B cell (primary cell): ENCODE measurements around the gene GALM. TPM values are rescaled to one million over a fixed set of nuclear protein-coding genes. Genes with fewer than 3 reads are reported as not detected.

Source experiments
- ATAC-seq: fragments of 200-7000 bp; cut with Tn5 transposase; one replicate; pipeline ENCODE4 v1.10.0; 2021; ENCODE audit warnings: low read depth, mild to moderate bottlenecking, moderate number of reproducible peaks, moderate library complexity
- CTCF ChIA-PET: fragments of 350-600 bp; sonication (Branson Sonifier 250); formaldehyde crosslinking; loops from one replicate; lab custom pipeline; 2021; ENCODE audit warnings: antibody characterized with exemption, inconsistent platforms; lab: Charles Lee
- POLR2A ChIA-PET: fragments of 350-600 bp; sonication (Branson Sonifier 250); formaldehyde crosslinking; loops from one replicate; lab custom pipeline; 2021; ENCODE audit warnings: antibody characterized with exemption; lab: Charles Lee
- DNase-seq: peaks from one replicate; pipeline ENCODE4 v3.0.0; 2013
- H2AFZ ChIP-seq: 2 replicates; pipeline ENCODE4 v1.6.1; 2012; ENCODE audit warnings: mild to moderate bottlenecking, low read depth, low read length; ENCODE audit not compliant: insufficient read depth, poor library complexity, severe bottlenecking
- H3K27ac ChIP-seq, 2 donors: 1 replicate in 1 of 2; 2 replicates in 1 of 2; pipeline ENCODE4 v1.5.1; 2012 to 2013; ENCODE audit warnings: low read length in 2 of 2, mild to moderate bottlenecking in 2 of 2, moderate library complexity in 1 of 2
- H3K27me3 ChIP-seq, 4 experiments: fragments of 200-600 bp in 1 of 4; sonication (generic) in 1 of 4; replicated peaks in 1 of 4; 1 replicate in 2 of 4; 2 replicates in 2 of 4; pipeline versions ENCODE4 v1.6.1 to v1.7.0; 2013 to 2016; ENCODE audit warnings: low read length in 3 of 4, mild to moderate bottlenecking in 2 of 4, mixed read lengths in 1 of 4, moderate library complexity in 1 of 4; ENCODE audit not compliant: insufficient read depth in 4 of 4, control insufficient read depth in 3 of 4; ENCODE audit errors: control extremely low read depth in 1 of 4
- H3K36me3 ChIP-seq, 2 experiments: replicated peaks in 1 of 2; 1 replicate in 1 of 2; 2 replicates in 1 of 2; pipeline versions ENCODE4 v1.6.1 to v1.7.1; 2013; ENCODE audit warnings: low read length in 1 of 2; ENCODE audit not compliant: insufficient read depth in 2 of 2, control insufficient read depth in 1 of 2; ENCODE audit errors: control extremely low read depth in 1 of 2, extremely low read depth in 1 of 2
- H3K4me1 ChIP-seq, 2 donors: fragments of 200-600 bp in 1 of 2; sonication (generic) in 1 of 2; 1 replicate in 1 of 2; 2 replicates in 1 of 2; pipeline versions ENCODE4 v1.5.1 to v1.6.1; 2013 to 2017; ENCODE audit warnings: low read length in 2 of 2; ENCODE audit not compliant: control insufficient read depth in 2 of 2, insufficient read depth in 2 of 2
- H3K4me2 ChIP-seq: replicated peaks from 2 replicates; pipeline ENCODE3; 2012; ENCODE audit warnings: mild to moderate bottlenecking, low read depth, low read length; ENCODE audit not compliant: poor library complexity, severe bottlenecking
- H3K4me3 ChIP-seq, 5 experiments: fragments of 200-600 bp in 1 of 5; sonication (generic) in 1 of 5; 1 replicate in 3 of 5; 2 replicates in 2 of 5; pipeline versions ENCODE4 v1.5.1 to v1.7.0; 2011 to 2016; ENCODE audit warnings: low read length in 4 of 5, mild to moderate bottlenecking in 4 of 5, low read depth in 2 of 5, control low read depth in 1 of 5, moderate library complexity in 1 of 5; ENCODE audit not compliant: insufficient read depth in 1 of 5; ENCODE audit errors: control extremely low read depth in 1 of 5, extremely low read depth in 1 of 5
- H3K79me2 ChIP-seq: fragments of 200-600 bp; sonication (generic); one replicate; pipeline ENCODE4 v1.6.0; 2016; ENCODE audit warnings: low read length; ENCODE audit not compliant: control insufficient read depth, insufficient read depth
- H3K9ac ChIP-seq: fragments of 200-600 bp; sonication (generic); 2 replicates; pipeline ENCODE4 v1.6.1; 2017; ENCODE audit warnings: mild to moderate bottlenecking, low read length, moderate library complexity
- H3K9me3 ChIP-seq, 3 donors: one replicate each; pipeline versions ENCODE4 v1.6.1 to v1.7.1; 2013; ENCODE audit warnings: low read length in 2 of 3; ENCODE audit not compliant: control insufficient read depth in 2 of 3, insufficient read depth in 1 of 3; ENCODE audit errors: control extremely low read depth in 1 of 3
- H4K20me1 ChIP-seq: 2 replicates; pipeline ENCODE4 v1.6.0; 2012; ENCODE audit warnings: mild to moderate bottlenecking, low read length; ENCODE audit not compliant: insufficient read depth, control insufficient read depth, poor library complexity, severe bottlenecking
- H3K27ac Mint-ChIP-seq: one replicate; pipeline ENCODE4 v1.8.0; 2021; ENCODE audit warnings: mixed read lengths
- H3K27me3 Mint-ChIP-seq: one replicate; pipeline ENCODE4 v1.8.0; 2021; ENCODE audit warnings: mixed read lengths
- H3K4me1 Mint-ChIP-seq: one replicate; pipeline ENCODE4 v1.8.0; 2021; ENCODE audit warnings: mixed read lengths
- H3K4me3 Mint-ChIP-seq: one replicate; pipeline ENCODE4 v1.8.0; 2021; ENCODE audit warnings: mixed read lengths
- H3K9me3 Mint-ChIP-seq: one replicate; pipeline ENCODE4 v1.8.0; 2022; ENCODE audit warnings: mixed read lengths; ENCODE audit not compliant: insufficient read depth
- EZH2 ChIP-seq: IDR thresholded peaks from 2 replicates; pipeline ENCODE4 v1.6.1; 2012; ENCODE audit warnings: borderline replicate concordance, low read depth, mild to moderate bottlenecking, moderate library complexity, low read length; ENCODE audit not compliant: insufficient read depth, poor library complexity, severe bottlenecking
- WGBS: methylation state at CpG from one replicate; pipeline ENCODE4 v1.1.5; 2013; ENCODE audit warnings: missing lambda C conversion rate; ENCODE audit not compliant: insufficient coverage; 5-methylcytosine and 5-hydroxymethylcytosine counted together
- intact Hi-C: fragments of 100-400 bp; cut with micrococcal nuclease; formaldehyde crosslinking; loops from one replicate; pipeline ENCODE4 v1.10.0; 2022
- polyA plus RNA-seq: library from polyadenylated mRNA; depleted of rRNA; stranded (reverse); fragments of >200 nt; gene quantifications from 2 replicates; pipeline ENCODE4 v1.2.3, GENCODE V29; 2012
- total RNA-seq, 2 donors: library from RNA; stranded (reverse); fragments of 120-200 nt in 1 of 2; gene quantifications; 1 replicate in 1 of 2; 2 replicates in 1 of 2; pipeline versions ENCODE4 v1.2.3 to v1.2.4, GENCODE V29; 2013 to 2022
- TF ChIP-seq, protein P1 (sequence below): fragments of 200-600 bp; IDR thresholded peaks from one replicate; pipeline ENCODE4 v1.8.0; 2022; ENCODE audit warnings: antibody characterized with exemption, mild to moderate bottlenecking

Gene GALM
- total and polyA plus RNA-seq, 2 donors (not counting 1 experiment from before 2014, with no cell fraction given) = 5.1 to 9.7 TPM

DNA sequence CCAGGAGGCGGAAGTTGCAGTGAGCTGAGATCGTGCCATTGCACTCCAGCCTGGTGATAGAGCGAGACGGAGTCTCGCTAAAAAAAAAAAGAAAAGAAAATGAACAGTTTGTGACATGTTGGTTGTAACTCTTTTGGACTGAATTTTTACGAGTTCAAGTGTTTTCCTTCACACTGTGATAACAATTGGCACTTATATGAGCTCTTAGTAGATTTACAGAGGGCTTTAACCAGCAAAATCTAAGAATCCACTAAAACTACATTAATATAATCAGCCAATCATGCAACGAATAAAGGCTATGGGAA lies 110.0 kb downstream of the GALM start:
- intact Hi-C loops = loop anchor here (10.0 kb wide), 2 partner anchors 59 to 1811 kb away; partner anchors contain the start of gene STRN
- Histone ChIP-seq H3K4me1 (peaks cover 6 to 10% of the 10 kb centered on the region in 2 donors), H4K20me1 (no peaks in the 10 kb centered on the region), H3K4me3 (no peak overlapping the region), H3K9me3 (no peaks in the 10 kb centered on the region), H2AFZ (no peak overlapping the region), H3K27ac (no peak overlapping the region), H3K36me3 (peaks cover 0 to 7% of the 10 kb centered on the region in 2 experiments), H3K27me3 (peaks cover 0 to 3% (median 0%) of the 10 kb centered on the region in 4 experiments), H3K4me2 (no peak overlapping the region), H3K9ac (no peak overlapping the region), H3K79me2 (peaks cover 13% of the 10 kb centered on the region)
- H3K27me3 Mint-ChIP-seq = peaks cover 18% of the 10 kb centered on the region
- no peak overlapping the region for H3K27ac Mint-ChIP-seq
- peaks cover 11% of the 10 kb centered on the region for H3K4me1 Mint-ChIP-seq
- ChIA-PET CTCF (interaction anchor here (0.6 kb wide), 2 partner anchors 27 to 395 kb away, joined by 3 to 4 read pairs; no protein-coding TSS in a partner anchor), POLR2A (interaction anchor here (0.6 to 1.7 kb wide), 2 partner anchors 14 to 25 kb away, joined by 5 to 6 read pairs; partner anchors contain the start of gene SRSF7)
- no peaks in the 10 kb centered on the region for H3K9me3 Mint-ChIP-seq
- 90% methylated on average over 6 of the region's 7 CpGs for WGBS
- no peak for TF ChIP-seq EZH2
- TF ChIP-seq, protein P1, sequence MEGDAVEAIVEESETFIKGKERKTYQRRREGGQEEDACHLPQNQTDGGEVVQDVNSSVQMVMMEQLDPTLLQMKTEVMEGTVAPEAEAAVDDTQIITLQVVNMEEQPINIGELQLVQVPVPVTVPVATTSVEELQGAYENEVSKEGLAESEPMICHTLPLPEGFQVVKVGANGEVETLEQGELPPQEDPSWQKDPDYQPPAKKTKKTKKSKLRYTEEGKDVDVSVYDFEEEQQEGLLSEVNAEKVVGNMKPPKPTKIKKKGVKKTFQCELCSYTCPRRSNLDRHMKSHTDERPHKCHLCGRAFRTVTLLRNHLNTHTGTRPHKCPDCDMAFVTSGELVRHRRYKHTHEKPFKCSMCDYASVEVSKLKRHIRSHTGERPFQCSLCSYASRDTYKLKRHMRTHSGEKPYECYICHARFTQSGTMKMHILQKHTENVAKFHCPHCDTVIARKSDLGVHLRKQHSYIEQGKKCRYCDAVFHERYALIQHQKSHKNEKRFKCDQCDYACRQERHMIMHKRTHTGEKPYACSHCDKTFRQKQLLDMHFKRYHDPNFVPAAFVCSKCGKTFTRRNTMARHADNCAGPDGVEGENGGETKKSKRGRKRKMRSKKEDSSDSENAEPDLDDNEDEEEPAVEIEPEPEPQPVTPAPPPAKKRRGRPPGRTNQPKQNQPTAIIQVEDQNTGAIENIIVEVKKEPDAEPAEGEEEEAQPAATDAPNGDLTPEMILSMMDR = no peak
- H3K4me3 Mint-ChIP-seq = no peak overlapping the region
- ATAC-seq (no peak), DNase-seq (no peak)

DNA sequence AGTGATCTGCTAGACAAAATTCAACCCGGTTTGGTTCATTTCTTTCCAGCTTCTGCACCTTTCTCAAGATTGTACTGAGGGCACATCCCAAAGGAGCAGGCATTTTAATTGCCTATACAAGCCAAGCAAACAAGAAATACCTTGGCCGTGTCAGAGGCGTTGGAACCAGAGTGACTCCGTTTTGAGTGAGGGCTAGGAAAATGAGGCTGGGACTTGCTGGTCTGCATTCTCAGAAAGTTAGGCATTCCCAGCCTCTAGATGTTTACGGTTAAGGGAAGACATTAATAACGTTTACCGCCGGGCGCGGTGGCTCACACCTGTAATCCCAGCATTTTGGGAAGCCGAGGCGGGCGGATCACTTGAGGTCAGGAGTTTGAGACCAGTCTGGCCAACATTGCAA lies 110.6 kb downstream of the GALM start:
- Mint-ChIP-seq H3K9me3 (no peaks in the 10 kb centered on the region), H3K27ac (no peak overlapping the region), H3K4me3 (peak overlapping the region; percentile 67), H3K27me3 (peaks cover 17% of the 10 kb centered on the region), H3K4me1 (peaks cover 11% of the 10 kb centered on the region)
- ChIA-PET CTCF (interaction anchor here (0.6 kb wide), 1 partner anchor 27 kb away, joined by 3 read pairs; no protein-coding TSS in a partner anchor), POLR2A (interaction anchor here (1.7 kb wide), 1 partner anchor 25 kb away, joined by 5 read pairs; the partner anchor contains the start of gene SRSF7)
- no peak overlapping the region for H3K4me3 ChIP-seq
- no peak for DNase-seq
- no peak for ATAC-seq
- H3K27ac ChIP-seq = no peak overlapping the region
- H3K27me3 ChIP-seq = peaks cover 0 to 3% (median 0%) of the 10 kb centered on the region in 4 experiments
- no peaks in the 10 kb centered on the region for H4K20me1 ChIP-seq
- intact Hi-C loops = loop anchor here (10.0 kb wide), 2 partner anchors 58 to 1812 kb away; partner anchors contain the start of gene STRN
- peaks cover 0 to 13% of the 10 kb centered on the region in 2 experiments for H3K36me3 ChIP-seq
- H3K79me2 ChIP-seq = peaks cover 13% of the 10 kb centered on the region
- H3K9ac ChIP-seq = no peak overlapping the region
- no peak overlapping the region for H2AFZ ChIP-seq
- TF ChIP-seq EZH2 = no peak
- TF ChIP-seq, protein P1 = no peak
- H3K9me3 ChIP-seq = no peaks in the 10 kb centered on the region
- no peak overlapping the region for H3K4me2 ChIP-seq
- H3K4me1 ChIP-seq = peaks cover 6 to 10% of the 10 kb centered on the region in 2 donors
- 96% methylated on average over 12 of the region's 13 CpGs for WGBS
